HG03095 (cell line): ENCODE data around the gene UNKL.

Source experiments
- ATAC-seq: cut with Tn5 transposase; IDR thresholded peaks from one replicate; pipeline ENCODE4 v1.9.1; 2021; ENCODE audit warnings: moderate library complexity; ENCODE audit not compliant: unreplicated experiment

UNKL gene

GRCh38 chr16:1432388-1433262 lies 18.1 kb upstream of the UNKL start:
- ATAC-seq: no peak

DNA sequence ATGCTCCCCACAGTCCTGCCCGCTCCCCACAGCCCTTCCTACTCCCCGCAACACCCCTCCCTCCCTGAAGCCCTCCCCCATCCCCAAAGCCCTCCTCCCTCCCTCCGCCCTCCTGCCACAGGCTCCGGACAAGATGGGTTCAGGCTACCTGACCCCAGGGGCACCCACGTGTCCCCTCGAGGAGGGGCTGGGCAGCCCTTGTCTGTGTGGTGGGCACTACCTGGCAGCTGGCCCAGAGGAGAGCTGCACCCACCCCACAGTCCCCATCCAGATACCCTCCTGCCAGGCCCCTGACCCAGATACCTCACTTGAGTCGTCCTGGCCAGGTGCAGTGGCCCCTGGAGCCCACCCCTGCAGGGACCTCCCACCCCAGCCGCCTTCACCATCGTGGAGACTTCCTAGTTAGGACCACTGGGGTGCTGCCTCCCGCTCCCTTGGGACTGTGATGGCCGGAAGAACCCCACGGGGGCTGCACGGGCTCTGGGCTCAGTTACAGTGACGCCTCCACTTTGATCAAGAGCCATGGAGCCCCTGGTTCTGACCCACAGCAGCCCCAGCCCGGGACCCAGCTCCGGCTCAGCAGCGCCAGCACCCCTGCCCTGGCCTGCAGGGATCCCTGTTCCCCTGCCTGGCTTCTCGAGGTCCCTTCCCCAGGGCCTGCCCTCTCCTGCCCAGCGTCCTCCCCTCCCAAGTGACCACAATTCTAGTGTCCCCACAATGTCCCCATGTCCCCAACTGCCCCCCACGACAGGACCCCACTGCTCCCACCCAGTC lies 17.2 kb upstream of the UNKL start:
- no peak for ATAC-seq

DNA sequence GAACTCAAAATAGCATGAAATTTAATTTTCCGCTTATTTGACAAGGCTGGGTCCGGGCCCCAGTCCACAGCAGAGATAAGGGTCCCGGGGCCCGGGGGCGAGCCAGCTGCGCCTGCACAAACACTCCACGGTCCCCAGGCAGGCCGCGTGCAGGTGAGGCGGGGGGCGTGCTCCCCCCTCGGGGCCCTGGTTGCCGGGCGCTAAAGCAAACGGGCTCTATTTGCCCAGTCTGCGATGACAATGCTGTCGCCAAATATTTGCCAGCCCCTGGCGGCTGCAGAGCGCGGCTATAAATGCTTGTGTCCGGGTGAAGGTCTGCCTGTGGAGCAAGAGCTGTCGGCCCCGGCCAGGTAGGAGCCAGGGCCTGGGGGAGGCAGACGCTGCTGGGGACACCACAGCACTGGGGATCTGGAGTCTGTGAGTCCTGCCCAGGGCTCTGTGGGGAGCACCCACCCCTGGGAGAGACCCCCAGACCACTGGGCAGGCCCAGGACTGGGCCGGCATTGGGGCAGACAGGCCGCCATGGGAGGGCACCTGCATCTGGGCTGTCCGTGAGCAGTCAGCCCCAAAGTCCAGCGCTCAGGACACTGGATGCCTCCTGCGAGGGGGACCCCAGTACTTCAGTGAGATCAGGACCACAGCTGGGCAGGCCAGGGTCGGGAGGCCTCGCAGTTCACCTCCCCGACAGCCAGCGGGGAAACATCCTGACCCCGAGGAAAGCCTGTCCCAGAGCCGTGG lies 16.4 kb upstream of the UNKL start, which contains the start of gene PERCC1:
Gene PERCC1, plus strand, starts transcription at position 320 of the 738 bp plus-strand sequence. CDS start 1,516 bp downstream, outside the sequence.
- no peak for ATAC-seq

- ATAC-seq: no peak
Observed at GRCh38 chr16:1430214-1430758, 15.8 kb upstream of the UNKL start.

GRCh38 chr16:1429631-1430030 lies 15.1 kb upstream of the UNKL start:
- no peak for ATAC-seq

DNA sequence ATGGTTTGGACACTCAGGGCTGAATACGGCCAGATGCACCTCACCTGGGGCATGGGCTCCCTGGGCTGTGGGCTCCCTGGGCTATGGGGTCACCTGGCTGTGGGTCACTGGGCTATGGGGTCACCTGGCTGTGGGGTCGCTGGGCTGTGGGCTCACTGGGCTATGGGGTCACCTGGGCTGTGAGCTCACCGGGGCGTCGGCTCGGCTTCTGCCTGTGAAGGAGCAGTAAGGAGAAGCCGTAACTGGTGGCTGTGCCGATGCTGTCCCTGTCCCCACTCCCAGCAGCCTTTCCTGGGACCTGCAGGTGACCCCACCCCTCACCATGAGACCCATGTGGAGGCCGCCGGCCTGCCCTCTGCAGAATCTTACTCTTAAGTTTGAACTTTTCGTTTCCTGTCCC lies 14.5 kb upstream of the UNKL start:
- no peak for ATAC-seq

GRCh38 chr16:1428511-1428910 lies 14.0 kb upstream of the UNKL start:
- ATAC-seq: no peak

- ATAC-seq: no peak
Observed at GRCh38 chr16:1427473-1428461, 13.3 kb upstream of the UNKL start.

DNA sequence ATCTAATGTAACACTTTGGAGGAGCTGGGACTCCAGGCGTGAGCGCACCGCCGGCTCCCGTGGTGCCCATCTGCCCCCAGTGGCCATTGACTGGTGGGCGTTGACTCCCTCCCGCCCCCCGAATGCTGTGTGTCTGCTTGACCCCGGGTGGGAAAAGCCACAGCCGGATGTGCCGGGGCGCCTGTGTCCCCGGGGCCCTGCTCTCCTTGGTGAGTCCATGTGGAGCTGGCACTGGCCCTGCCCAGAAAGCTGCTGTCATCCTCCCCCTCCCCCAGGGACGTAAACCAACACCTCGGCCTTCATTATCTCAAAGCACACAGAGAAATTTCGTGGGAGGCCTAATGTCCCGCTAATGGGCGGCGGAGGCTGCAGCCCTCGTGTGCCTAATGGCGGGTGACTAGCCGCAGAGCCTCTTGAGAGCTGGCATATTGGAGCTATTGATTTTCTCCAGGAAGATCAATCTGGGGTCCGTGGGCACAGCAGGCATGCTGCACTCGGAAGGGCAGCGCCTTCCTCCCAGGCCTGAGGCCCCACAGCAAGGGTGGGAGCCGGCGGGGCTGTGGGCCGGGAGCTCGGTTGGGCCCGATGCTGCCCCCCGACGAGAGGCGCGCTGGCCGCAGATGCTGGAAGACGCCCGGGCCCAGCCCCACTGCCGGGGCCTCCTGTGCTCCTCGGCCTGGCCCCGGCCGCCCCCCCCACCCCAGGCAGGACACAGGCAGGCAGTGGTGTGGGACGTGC lies 12.4 kb upstream of the UNKL start:
- no peak for ATAC-seq

GRCh38 chr16:1425616-1426370 lies 11.3 kb upstream of the UNKL start:
- ATAC-seq: no peak

- no peak for ATAC-seq
Observed at GRCh38 chr16:1424028-1424427, 9.5 kb upstream of the UNKL start.

- no peak for ATAC-seq
Observed at GRCh38 chr16:1422076-1422475, 7.6 kb upstream of the UNKL start.

- ATAC-seq: no peak
Observed at GRCh38 chr16:1420111-1420539, 5.6 kb upstream of the UNKL start.

DNA sequence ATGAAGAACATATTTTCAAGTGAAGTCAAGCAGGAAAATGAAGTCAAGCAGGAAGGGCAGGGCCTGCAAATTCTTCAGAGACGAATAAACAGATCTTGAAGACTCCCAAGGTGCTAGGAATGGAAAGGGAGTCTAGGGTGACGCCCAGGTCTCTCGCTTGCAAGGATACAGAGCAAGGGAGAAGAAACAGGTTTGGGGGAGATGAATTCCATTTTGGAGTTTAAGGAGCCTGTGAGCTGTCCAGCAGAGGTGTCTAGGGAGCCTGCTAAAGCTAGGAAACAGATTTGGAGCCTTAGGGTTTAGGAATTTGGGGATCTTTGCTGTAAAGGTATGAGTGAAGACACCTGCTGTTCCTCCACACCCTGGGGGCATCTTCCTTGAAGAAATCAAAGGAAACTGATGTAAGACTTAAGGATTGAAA lies 2.0 kb upstream of the UNKL start:
- no peak for ATAC-seq

- no peak for ATAC-seq
Observed at GRCh38 chr16:1413684-1414531, 596 bp downstream of the UNKL start.

- no peak for ATAC-seq
Observed at GRCh38 chr16:1412847-1413246, 1.7 kb downstream of the UNKL start.

DNA sequence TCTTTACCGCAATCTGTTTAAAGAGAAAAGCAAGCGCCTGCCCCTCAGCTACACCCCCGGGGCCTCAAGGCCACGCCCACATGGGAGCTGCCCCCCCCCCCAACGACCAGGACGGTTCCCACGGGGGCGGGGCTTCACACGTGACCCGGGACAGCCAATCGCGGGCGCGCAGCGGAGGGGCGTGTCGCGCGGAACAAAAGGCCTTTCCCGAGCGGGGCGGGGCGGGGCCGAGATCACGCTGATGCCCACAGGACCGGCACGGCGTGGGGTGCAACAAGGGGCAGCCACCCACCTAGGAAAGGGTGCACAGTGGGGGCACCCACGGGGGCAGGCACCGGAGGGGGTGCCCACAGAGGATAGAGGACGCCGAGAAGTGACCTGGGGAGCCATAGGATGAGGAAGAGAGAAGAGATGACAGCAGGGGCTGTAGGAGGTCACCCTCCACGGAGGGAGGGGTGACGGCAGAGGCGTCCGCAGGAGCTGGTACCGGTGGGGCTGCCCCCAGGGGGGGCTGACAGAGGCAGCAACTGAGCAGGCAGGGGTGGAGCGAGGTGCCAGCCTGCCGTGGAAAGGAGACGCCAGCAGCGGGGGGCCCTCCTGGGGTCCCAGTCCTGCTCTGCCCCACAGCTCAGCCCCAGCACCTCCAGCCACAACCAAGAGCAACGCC lies 6.2 kb downstream of the UNKL start:
- peak; percentile 63 for ATAC-seq
